WERI-Rb-1 (cell line): ENCODE measurements around the gene CSTF3.
"Not testable (repeated sequence)": the region's sequence is repeated elsewhere in the genome, so short reads cannot be mapped to it uniquely, and the experiment has no call there.

Experiments used
- DNase-seq: peaks from one replicate; pipeline ENCODE4 v3.0.0-alpha.2; 2020
- H3K27ac ChIP-seq: fragments of 250-450 bp; sonication (Bioruptor Pico); 2 replicates; pipeline ENCODE4 v1.5.1; 2020; ENCODE audit warnings: mild to moderate bottlenecking, moderate library complexity
- H3K27me3 ChIP-seq: fragments of 250-450 bp; sonication (Bioruptor Pico); 2 replicates; pipeline ENCODE4 v1.5.1; 2021; ENCODE audit warnings: mild to moderate bottlenecking, low read depth, moderate library complexity; ENCODE audit not compliant: insufficient read depth, severe bottlenecking
- H3K36me3 ChIP-seq: fragments of 250-450 bp; sonication (Bioruptor Pico); 2 replicates; pipeline ENCODE4 v1.5.1; 2020; ENCODE audit warnings: mild to moderate bottlenecking, moderate library complexity
- H3K4me3 ChIP-seq: 2 replicates; pipeline ENCODE4 v1.5.1; 2011; ENCODE audit warnings: low read depth, mild to moderate bottlenecking, control low read depth, low read length
- H3K9me3 ChIP-seq: fragments of 250-450 bp; sonication (Bioruptor Pico); 2 replicates; pipeline ENCODE4 v1.5.1; 2021; ENCODE audit warnings: mild to moderate bottlenecking, moderate library complexity; ENCODE audit not compliant: severe bottlenecking
- TF ChIP-seq, protein P1 (sequence below): IDR thresholded peaks from 2 replicates; pipeline ENCODE4 v1.5.1; 2011; ENCODE audit warnings: low read depth, mild to moderate bottlenecking, control low read depth, inconsistent platforms, low read length

The CSTF3 gene

GRCh38 chr11:33125025-33125424 is 36.3 kb downstream of the CSTF3 start:
- Histone ChIP-seq H3K27me3 (no peaks in the 10 kb centered on the region), H3K27ac (no peak overlapping the region), H3K36me3 (no peaks in the 10 kb centered on the region), H3K9me3 (no peaks in the 10 kb centered on the region), H3K4me3 (no peak overlapping the region)
- DNase-seq, result no peak
- TF ChIP-seq, protein P1, sequence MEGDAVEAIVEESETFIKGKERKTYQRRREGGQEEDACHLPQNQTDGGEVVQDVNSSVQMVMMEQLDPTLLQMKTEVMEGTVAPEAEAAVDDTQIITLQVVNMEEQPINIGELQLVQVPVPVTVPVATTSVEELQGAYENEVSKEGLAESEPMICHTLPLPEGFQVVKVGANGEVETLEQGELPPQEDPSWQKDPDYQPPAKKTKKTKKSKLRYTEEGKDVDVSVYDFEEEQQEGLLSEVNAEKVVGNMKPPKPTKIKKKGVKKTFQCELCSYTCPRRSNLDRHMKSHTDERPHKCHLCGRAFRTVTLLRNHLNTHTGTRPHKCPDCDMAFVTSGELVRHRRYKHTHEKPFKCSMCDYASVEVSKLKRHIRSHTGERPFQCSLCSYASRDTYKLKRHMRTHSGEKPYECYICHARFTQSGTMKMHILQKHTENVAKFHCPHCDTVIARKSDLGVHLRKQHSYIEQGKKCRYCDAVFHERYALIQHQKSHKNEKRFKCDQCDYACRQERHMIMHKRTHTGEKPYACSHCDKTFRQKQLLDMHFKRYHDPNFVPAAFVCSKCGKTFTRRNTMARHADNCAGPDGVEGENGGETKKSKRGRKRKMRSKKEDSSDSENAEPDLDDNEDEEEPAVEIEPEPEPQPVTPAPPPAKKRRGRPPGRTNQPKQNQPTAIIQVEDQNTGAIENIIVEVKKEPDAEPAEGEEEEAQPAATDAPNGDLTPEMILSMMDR, result no peak

GRCh38 chr11:33122696-33123095 is 38.6 kb downstream of the CSTF3 start:
- H3K4me3 ChIP-seq, H3K36me3 ChIP-seq, H3K27me3 ChIP-seq, H3K27ac ChIP-seq, H3K9me3 ChIP-seq, DNase-seq: not testable (repeated sequence)

- Histone ChIP-seq H3K27ac (no peak overlapping the region), H3K4me3 (no peak overlapping the region), H3K36me3 (no peaks in the 10 kb centered on the region), H3K9me3 (no peaks in the 10 kb centered on the region), H3K27me3 (no peaks in the 10 kb centered on the region)
- TF ChIP-seq, protein P1, result no peak
- DNase-seq, result no peak
These were observed 44.7 kb downstream of the CSTF3 start for GRCh38 chr11:33116535-33116934.

- no peak overlapping the region for H3K4me3 ChIP-seq
- DNase-seq, result no peak
- TF ChIP-seq, protein P1, result no peak
These were observed 51.2 kb downstream of the CSTF3 start for GRCh38 chr11:33110083-33110482.

DNA sequence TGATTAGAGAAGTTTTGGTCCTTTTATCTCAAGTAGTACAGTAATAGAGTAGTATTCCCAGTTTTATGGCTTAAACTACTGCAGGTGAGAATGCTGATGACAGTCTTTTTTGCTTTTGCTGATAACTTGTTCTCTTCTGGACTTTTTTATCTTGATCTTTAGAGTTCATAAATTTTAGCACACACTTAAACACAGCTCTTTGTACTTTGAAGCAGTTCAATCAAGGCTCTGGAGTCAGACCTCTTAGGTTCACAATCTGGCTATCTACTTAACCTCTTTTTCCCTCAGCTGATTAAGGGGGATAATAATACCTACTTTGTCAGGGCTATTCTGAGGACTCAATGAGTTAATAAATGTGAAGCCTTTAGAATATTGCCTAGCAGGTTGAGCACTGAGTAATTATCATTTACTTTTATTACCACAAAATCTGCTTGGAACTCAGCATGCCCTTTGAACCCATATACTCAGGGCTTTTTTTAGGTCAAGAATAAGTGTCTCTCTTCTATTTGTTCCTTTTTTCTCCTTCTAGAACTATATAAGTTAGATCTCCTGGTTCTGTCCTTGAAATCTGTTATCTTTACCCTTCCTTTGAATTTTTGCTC is 51.9 kb downstream of the CSTF3 start:
- Histone ChIP-seq H3K36me3 (peaks cover 28% of the 10 kb centered on the region), H3K9me3 (no peaks in the 10 kb centered on the region), H3K27ac (no peak overlapping the region), H3K27me3 (no peaks in the 10 kb centered on the region), H3K4me3 (no peak overlapping the region)
- TF ChIP-seq, protein P1, result no peak
- DNase-seq, result no peak

More at GRCh38 chr11:33110083-33110482, 51.2 kb downstream of the CSTF3 start:
- no peaks in the 10 kb centered on the region for H3K9me3 ChIP-seq
- H3K27me3 ChIP-seq, result no peaks in the 10 kb centered on the region
- peaks cover 21% of the 10 kb centered on the region for H3K36me3 ChIP-seq
- H3K27ac ChIP-seq, result no peak overlapping the region

DNA sequence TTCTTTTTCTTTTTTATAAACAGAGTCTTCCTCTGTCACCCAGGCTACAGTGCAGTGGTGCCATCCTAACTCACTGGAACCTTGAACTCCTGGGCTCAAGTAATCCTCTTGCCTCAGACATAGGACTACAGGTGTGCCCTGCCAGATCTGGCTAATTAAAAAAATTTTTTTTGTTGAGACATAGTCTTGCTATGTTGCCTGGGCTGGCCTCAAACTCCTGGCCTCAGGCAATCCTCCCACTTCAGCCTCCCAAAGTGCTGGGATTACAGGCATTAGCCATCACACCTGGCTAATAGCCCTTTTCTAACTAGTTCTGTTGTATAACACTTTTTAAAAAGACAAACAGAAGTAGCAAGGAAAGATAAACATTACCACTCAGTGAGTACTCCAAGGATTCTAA is 57.4 kb downstream of the CSTF3 start:
- H3K27me3 ChIP-seq, result no peaks in the 10 kb centered on the region
- no peak overlapping the region for H3K4me3 ChIP-seq
- no peak for DNase-seq
- H3K36me3 ChIP-seq, result peaks cover 81% of the 10 kb centered on the region
- no peaks in the 10 kb centered on the region for H3K9me3 ChIP-seq
- no peak overlapping the region for H3K27ac ChIP-seq
- TF ChIP-seq, protein P1, result no peak
